ENCODE measurements around the gene KLC3.

GRCh38 chr19:45368127-45368526 is 27.6 kb downstream of the KLC3 start:
- TF ChIP-seq, protein P1, sequence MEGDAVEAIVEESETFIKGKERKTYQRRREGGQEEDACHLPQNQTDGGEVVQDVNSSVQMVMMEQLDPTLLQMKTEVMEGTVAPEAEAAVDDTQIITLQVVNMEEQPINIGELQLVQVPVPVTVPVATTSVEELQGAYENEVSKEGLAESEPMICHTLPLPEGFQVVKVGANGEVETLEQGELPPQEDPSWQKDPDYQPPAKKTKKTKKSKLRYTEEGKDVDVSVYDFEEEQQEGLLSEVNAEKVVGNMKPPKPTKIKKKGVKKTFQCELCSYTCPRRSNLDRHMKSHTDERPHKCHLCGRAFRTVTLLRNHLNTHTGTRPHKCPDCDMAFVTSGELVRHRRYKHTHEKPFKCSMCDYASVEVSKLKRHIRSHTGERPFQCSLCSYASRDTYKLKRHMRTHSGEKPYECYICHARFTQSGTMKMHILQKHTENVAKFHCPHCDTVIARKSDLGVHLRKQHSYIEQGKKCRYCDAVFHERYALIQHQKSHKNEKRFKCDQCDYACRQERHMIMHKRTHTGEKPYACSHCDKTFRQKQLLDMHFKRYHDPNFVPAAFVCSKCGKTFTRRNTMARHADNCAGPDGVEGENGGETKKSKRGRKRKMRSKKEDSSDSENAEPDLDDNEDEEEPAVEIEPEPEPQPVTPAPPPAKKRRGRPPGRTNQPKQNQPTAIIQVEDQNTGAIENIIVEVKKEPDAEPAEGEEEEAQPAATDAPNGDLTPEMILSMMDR (IDR thresholded peaks at IDR 0.05) = no peak
- TF ChIP-seq EP300 (IDR thresholded peaks at IDR 0.05; ENCODE audit: borderline replicate concordance in 1 of 2, low read depth in 1 of 2, low read length in 1 of 2) (no peak), SIN3A (IDR thresholded peaks at IDR 0.05; ENCODE audit: borderline replicate concordance, low read depth, low read length) (no peak), RXRA (IDR thresholded peaks at IDR 0.05; ENCODE audit: borderline replicate concordance, low read depth) (no peak), CHD2 (IDR thresholded peaks at IDR 0.05; ENCODE audit: low read length, partially characterized antibody) (no peak), POLR2AphosphoS5 (IDR thresholded peaks at IDR 0.05; ENCODE audit: low read depth, low read length) (no peak), TAF1 (IDR thresholded peaks at IDR 0.05; ENCODE audit: borderline replicate concordance, low read depth, low read length) (no peak), RAD21 (IDR thresholded peaks at IDR 0.05; ENCODE audit: low read length) (no peak), MXI1 (IDR thresholded peaks at IDR 0.05; ENCODE audit: low read depth, low read length) (no peak), TCF12 (IDR thresholded peaks at IDR 0.05) (no peak), EZH2phosphoT487 (IDR thresholded peaks at IDR 0.05; ENCODE audit: borderline replicate concordance, low read depth) (no peak)
- TF ChIP-seq, protein P2, sequence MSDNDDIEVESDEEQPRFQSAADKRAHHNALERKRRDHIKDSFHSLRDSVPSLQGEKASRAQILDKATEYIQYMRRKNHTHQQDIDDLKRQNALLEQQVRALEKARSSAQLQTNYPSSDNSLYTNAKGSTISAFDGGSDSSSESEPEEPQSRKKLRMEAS (IDR thresholded peaks at IDR 0.05; ENCODE audit: low read depth) = no peak
- TF ChIP-seq, protein P3, sequence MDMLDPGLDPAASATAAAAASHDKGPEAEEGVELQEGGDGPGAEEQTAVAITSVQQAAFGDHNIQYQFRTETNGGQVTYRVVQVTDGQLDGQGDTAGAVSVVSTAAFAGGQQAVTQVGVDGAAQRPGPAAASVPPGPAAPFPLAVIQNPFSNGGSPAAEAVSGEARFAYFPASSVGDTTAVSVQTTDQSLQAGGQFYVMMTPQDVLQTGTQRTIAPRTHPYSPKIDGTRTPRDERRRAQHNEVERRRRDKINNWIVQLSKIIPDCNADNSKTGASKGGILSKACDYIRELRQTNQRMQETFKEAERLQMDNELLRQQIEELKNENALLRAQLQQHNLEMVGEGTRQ (IDR thresholded peaks at IDR 0.05; ENCODE audit: borderline replicate concordance, low read depth, low read length) = no peak

Measured in SK-N-SH (cell line).